Activated CD4-positive, alpha-beta T cell treated with anti-CD3 and anti-CD28 coated beads, Interleukin-2, amount 50 U/mL, for 48 hours (primary cell): ENCODE data around the gene SF3B1.
"Not testable (repeated sequence)": the region's sequence is repeated elsewhere in the genome, so short reads cannot be mapped to it uniquely, and the experiment has no call there.

ENCODE experiments used
- DNase-seq, 2 experiments: peaks; one replicate each; pipeline ENCODE4 v3.0.0-alpha.2; 2020

Gene SF3B1, protein sequence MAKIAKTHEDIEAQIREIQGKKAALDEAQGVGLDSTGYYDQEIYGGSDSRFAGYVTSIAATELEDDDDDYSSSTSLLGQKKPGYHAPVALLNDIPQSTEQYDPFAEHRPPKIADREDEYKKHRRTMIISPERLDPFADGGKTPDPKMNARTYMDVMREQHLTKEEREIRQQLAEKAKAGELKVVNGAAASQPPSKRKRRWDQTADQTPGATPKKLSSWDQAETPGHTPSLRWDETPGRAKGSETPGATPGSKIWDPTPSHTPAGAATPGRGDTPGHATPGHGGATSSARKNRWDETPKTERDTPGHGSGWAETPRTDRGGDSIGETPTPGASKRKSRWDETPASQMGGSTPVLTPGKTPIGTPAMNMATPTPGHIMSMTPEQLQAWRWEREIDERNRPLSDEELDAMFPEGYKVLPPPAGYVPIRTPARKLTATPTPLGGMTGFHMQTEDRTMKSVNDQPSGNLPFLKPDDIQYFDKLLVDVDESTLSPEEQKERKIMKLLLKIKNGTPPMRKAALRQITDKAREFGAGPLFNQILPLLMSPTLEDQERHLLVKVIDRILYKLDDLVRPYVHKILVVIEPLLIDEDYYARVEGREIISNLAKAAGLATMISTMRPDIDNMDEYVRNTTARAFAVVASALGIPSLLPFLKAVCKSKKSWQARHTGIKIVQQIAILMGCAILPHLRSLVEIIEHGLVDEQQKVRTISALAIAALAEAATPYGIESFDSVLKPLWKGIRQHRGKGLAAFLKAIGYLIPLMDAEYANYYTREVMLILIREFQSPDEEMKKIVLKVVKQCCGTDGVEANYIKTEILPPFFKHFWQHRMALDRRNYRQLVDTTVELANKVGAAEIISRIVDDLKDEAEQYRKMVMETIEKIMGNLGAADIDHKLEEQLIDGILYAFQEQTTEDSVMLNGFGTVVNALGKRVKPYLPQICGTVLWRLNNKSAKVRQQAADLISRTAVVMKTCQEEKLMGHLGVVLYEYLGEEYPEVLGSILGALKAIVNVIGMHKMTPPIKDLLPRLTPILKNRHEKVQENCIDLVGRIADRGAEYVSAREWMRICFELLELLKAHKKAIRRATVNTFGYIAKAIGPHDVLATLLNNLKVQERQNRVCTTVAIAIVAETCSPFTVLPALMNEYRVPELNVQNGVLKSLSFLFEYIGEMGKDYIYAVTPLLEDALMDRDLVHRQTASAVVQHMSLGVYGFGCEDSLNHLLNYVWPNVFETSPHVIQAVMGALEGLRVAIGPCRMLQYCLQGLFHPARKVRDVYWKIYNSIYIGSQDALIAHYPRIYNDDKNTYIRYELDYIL

DNA sequence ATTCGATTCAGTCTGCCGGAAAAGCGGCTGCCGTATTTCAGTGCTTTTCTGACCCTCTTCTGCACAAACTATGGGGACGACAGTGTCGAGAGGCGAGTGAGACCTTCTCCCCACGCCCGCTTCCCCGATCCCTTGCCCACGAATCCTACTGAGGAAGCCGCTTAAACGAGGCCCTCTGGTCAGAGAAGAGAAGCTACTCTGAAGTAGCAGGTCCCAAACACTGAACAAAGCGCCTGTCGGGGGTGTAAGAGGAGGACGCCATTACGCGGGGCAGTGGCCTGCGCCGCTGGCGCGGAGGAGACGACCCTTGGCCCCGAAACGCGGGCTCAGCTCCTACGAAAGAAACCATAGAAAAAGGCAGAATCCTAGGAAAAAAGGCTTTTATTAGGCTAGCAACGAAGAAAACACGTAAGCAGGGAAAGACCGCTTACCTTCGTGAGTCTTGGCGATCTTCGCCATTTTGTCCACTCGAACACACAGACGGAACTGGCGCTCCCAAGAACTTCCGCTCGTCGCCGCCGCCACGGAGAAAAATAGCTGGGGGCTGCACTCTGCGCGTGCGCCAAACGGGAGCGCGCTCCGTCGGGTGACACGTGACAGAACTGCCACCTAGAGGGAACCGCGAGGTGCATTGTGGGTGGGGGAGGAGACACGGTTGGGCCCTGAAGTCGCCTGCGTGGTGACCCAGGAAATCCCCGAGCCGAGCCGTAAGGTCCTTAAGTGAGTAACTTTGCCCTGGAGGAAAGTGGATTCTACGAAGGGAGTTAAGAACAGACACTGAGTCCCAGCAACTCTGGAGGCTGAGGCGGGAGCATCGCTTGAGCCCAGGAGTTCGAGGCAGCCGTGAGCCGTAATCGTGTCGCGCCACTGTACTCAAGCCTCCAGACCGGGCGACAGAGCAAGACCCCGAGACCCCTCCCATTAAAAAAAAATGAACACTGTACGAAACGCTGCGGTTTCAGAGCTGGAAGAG, at the start of gene SF3B1:
Gene SF3B1 (minus strand): TSS at position 488 of the 973 bp plus-strand sequence. CDS start 29 bp downstream, at position 459.
- DNase-seq, result peak; percentile 98 to 99

DNA sequence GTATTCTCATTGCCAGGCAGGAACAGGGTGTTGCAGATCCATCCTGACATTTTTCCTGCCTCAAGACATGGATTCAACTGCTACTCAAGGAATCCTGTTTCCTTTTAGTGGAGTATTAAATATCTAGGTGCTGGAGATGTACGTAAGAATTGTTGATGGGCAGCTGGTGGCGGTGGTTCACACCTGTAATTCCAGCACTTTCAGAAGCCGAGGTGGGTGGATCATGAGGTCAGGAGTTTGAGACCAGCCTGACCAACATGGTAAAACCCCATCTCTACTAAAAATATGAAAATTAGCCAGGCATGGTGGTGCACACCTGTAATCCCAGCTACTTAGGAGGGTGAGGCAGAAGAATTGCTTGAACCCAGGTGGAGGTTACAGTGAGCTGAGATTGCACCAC, 49.4 kb upstream of the SF3B1 start:
- not testable (repeated sequence) for DNase-seq

DNA sequence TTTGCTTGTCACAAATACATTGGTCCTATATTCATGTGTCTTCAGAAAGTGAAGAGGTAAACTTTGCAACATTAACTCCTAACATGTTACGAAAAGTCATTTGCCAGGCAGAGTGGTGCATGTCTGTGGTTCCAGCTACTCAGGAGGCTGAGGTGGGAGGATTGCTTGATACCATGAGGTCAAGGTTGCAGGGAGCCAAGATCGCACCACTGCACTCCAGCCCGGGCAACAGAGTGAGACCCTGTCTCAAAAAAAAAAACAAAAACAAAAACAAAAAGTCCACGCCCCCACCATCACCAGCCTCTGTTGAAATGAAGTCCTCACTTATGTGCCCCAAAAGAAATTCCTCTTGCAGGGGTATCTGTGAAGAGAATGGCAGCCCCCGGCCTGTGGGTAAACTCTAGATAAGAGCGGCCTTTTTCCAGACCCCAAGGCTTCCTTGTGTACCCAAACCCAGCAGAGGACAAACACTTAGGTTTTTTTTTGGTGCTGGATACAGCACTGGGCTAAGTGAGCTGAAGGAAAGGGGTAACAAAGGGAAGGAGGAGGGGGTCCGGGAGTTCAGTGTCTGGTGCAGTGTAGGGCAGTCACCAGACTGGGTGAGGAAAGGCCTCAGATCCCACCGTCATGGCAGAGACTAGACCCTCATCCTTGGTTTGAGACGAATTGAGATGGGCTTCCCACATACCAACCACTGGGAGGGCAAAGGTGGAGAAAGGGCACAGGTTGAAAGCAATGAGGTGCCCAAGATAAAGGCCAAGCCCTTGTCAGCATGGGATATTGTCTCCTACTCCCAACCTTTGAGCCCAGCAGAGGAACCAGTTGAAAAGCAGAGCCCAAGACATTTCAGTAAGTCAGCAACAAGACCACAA, 45.6 kb upstream of the SF3B1 start:
- DNase-seq, result no peak

DNA sequence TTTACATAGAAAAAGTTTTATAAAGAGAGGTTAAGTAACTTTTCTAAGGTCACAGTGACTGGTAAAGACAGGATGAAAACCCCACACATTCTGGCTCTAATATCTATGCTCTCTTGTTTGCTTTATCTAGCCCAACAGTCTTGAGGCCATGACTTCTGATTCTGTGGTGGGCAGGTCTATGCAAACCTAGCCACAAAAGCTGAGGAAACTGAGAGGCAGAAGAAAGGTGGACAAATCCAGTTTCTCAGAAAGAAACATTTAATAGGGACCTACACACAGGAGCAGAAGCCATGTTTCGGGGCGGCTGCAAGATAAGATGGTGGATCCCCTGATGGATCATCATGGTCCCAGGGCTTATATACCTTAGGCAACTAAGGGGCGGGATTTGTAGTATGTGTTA, 43.0 kb upstream of the SF3B1 start:
- DNase-seq, result no peak

DNA sequence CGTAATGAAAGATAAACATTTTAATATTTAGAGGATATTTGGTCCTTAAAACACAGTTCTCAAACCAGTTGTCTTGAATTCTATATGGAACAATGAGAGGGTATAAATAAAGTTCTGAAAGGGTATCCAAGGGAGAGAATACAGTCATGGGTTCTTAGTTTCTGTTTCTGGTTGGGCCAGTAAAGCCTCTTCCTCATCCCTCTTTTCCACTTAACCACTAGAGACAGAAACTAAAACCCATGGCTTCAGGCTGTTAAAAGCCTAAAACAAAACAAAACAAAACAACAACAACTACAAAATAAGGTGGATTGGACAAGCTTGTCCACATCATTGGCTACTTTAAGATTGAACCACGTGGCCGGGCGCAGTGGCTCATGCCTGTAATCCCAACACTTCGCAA, 37.3 kb upstream of the SF3B1 start:
- no peak for DNase-seq

DNA sequence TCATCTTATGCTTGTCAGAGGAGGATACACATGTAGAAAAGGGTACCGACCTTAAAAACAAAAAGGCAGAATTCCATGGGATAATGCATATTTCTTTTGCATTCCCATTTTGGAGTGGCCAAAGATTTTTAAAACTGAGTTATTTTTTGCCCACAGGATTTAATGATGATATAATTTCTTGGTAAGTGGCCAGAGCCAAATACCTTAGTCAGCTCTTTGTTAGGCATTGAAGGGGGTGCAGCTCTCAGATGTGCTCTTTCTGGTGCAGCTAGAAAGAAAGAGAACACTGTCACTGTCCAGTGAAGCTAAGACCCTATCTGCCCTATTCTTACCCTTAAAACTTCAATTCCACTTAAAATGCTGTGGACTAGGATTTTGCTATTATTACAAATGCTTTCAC, 29.3 kb upstream of the SF3B1 start:
- DNase-seq, result no peak

DNA sequence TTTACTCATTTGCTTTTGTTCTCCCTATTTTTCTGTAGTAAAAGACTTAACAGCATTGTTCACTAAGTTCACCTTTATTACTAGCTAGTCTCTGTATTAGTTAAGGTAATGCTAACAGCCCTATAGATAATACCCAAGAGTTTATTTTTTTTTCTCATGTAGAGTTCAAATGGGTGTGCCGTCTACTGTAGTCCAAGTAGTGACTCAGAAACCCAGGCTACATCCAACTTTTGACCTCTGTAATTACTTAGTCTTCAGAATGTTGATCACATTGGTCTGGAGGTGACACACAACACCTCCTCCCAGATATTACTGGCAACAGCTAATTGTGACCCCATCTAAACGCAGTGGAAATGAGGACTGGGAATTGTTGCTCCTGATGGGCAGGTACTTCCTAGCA, 26.2 kb upstream of the SF3B1 start:
- no peak for DNase-seq

DNA sequence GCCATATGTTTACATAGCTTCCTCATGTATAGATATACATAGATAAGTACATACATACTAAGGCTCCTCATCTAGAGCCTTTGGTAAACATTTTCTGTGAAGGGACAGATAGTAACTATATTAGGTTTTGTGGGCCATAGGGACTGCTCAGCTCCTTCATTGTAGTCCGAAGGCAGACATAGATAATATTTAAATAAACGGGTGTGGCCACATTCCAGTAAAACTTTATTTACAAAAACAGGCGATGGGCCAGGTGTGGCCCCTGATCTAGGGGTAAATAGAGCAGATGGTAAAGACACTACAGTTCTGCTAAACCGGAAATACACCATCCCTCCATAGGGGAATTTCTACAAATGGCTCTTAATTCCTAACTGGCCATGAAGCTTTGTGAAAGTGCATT, 25.8 kb upstream of the SF3B1 start:
- no peak for DNase-seq

DNA sequence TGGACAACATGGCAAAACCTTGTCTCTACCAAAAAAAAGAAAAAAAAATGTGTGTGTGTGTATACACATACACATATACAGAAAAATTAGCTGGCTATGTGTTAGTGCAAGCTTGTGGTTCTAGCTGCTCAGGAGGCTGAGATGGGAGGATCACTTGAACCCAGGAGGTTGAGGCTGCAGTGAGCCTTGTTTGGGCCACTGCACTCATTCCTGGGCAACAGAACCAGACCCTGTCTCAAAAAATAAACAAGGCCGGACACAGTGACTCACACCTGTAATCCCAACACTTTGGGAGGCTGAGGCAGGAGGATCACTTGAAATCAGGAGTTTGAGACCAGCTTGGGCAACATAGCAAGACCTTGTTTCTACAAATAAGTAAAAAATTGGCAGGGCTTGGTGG, 20.6 kb upstream of the SF3B1 start:
- no peak for DNase-seq

DNA sequence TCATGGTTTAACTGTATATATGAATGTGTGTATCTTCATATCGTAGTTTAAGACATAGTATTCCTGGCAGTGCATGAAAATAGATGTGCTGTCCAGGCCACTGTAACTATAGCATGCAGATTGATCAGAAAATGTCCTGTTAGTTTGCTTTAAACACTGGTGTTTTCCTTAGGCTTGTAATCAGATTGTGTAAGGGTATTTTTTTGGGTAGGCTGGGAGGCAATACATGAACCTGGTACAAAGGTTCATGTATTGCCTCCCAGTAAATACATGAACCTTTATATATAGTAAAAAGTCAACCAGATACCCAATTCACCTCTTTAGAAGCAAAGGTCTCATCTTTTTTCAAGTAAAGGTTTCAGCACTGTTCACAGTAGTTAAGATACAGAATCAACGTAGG, 20.1 kb upstream of the SF3B1 start:
- DNase-seq, result no peak

DNA sequence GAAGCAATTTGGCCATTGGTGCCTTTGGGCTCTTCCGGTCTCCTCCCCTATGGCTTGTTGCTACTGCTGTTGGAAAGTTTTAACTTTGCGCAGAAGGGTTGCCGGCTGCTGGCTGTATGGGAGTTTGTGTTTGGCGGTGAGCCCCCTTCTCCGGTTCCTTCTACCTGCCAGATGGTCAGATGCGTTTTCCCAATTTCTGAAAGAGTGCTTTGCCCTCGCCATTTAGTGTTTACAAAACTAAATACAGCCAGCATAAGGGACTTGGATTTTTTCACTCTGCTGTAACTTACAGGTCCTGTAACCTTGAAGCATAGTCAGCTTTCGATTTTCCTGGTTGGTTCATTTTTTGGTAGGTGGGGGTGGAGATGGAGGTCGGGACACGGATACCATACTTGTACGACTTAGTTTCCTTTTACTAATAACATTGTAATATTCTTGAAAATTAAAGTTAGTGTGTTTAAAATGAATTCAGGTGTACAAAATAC, 19.1 kb upstream of the SF3B1 start:
- DNase-seq, result no peak

DNA sequence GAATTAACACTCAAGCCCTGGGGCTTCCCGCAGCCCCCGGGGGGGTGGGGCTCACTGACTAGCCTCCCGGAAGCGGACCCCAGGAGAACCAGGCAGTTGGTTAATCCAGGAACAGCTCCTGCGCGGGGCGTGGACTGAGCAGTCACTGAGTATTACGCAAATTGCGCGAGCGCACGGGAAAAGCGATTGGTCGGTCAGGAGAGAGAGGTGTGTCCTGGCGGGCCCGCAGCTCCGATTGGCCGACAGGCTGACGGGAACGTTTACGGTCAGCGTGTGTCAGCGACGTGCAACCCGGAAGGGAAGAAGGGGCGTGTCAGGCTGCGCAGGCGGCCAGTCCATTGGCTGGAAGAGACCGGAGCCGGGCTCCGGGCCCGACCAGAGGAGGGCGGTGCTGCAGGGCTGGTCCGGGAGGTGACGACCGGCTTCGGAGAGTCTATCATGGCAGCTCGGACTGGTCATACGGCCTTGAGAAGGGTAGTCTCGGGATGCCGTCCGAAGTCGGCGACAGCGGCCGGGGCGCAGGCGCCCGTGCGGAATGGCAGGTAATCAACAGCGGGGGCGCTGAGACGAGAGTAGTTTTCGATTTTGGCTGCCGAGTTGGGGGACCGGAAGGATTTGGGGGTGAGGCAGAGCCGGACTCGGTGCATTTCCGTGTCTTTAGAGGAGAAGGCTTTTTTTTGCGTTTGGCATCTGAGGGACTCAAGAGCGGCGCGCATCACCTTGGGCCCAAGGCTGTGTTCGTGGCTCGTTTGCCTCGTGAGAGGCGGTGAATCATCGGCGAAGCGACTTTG, 18.5 kb upstream of the SF3B1 start, which contains the start of gene COQ10B:
Gene COQ10B (plus strand): TSS at position 430 of the 791 bp plus-strand sequence. CDS start 9 bp downstream, at position 439.
- DNase-seq, result peak; percentile 97 to 98

DNA sequence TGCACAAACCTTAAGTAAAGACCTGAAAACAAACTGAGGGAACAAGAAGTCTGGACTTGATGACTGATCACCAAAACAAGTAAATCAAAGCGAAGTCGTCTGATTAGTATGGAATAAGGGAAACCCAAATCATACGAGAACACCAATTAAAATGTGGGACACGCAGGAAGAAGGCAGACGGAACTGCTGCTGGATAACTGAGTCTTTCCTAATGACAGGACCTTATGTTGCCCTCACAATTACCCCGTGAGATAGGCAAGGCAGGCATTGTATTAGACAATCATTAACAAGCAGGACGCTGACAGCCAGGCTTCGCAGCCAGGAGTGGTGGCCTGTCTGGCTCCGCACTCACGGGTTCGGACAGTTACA, 17.9 kb upstream of the SF3B1 start:
- no peak for DNase-seq

DNA sequence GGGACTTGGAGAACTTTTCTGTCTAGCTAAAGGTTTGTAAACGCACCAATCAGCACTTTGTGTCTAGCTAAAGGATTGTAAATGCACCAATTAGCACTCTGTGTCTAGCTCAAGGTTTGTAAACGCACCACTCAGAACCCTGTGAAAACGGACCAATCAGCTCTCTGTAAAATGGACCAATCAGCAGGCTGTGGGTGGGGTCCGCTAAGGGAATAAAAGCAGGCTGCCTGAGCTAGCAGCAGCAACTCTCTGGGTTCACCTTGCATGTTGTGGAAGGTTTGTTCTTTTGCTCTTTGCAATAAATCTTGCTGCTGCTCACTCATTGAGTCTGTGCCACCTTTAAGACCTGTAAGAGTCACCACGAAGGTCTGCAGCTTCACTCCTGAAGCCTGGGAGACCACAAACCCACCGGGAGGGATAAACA, 16.1 kb upstream of the SF3B1 start:
- DNase-seq, result not testable (repeated sequence)

DNA sequence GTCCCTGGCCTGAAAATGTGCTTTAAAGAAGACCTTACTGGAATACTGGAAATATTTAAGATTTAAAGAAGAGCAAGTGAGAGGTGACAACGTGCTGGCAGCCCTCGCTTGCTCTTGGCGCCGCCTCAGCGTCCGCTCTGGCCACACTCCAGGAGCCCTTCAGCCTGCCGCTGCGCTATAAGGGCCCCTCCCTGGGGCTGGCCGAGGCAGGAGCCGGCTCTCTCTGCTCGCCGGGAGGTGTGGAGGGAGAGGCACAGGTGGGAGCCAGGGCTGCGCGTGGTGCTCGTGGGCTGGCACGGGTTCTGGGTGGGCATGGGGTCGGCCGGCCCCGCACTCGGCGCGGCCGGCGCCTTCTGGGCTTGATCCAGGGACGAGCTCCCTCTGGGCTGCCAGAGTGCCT, 15.6 kb upstream of the SF3B1 start:
- no peak for DNase-seq

DNA sequence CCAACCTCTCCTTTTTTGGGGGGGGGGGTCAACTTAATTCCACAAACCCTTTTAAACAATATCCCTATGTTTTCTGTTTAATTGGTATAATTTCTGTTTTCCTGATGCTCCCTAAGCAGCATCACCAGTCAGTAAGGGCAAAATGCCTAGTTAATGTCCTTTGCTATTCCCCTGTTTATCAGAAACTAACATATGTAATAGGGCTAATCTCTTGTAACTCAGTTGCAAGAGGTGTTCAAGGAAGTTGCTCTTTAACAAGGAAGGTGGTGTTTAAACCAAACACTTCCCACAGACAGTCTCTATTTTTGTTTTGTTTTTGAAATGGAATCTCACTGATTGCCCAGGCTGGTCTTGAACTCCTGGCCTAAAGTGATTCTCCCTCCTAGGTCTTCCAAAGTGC, 12.0 kb upstream of the SF3B1 start:
- no peak for DNase-seq

DNA sequence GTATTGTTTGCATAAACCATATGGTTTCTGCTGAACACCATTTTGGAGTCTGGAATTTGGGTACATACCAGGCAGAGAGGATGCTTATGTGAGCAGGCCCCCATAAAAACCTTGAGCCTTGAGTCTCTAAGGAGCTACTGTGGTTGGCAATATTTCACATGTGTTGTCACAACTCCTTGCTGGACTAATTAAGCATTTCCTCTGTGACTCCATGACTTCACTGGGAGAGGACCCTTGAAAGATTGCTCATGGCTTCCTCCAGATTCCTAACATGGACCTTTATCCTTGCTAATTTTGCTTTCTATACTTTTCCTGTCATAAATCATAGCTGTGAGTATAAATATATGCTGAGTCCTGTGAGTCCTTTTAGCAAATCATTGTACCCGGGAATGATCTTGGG, 10.9 kb upstream of the SF3B1 start:
- DNase-seq, result no peak

DNA sequence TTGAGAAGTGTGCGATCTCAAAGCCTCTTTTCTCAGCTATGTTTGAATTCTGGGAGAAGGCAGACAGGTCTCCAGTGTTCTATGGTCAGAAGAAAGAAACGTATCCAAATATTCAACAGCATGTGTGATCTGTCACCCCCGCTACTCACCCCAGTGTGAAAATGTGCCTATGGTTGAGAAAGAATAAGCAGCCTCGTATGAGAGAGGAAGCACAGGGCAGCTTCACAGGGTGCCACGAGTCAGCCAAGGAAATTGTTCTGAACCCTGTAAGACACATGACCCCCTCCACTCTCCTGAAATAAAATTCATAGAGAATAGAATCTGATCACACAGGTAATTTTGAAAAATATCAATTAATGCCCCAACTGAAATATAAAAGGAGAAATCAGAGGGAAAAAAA, 8.0 kb upstream of the SF3B1 start:
- DNase-seq, result no peak

DNA sequence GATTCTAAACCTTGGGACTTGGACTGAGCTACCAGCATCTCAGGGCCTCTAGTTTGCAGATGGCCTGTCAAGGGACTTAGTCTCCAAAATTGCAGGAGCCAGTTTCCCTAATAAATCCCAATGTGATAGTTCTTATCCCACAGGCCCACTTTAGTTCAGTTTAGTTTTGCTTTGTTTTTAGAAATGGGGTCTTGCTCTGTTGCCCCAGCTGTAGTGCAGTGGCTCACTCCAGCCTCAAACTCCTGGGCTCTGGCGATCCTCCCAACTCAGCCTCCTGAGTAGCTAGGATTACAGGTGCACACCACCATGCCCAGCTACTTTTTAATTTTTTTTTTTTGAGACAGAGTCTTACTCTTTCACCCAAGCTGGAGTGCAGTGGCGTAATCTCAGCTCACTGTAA, 2.6 kb upstream of the SF3B1 start:
- no peak for DNase-seq
